Endothelial cell of umbilical vein (primary cell): ENCODE data around the gene PDE8B. TPM values are rescaled to one million over a fixed set of nuclear protein-coding genes. Genes with fewer than 3 reads are reported as not detected.

Experiments
- BruUV-seq: library from RNA; stranded (reverse); fragments of 400-500 nt; replicated peaks from 2 replicates; lab custom pipeline; 2021; lab: Mats Ljungman, UMichigan
- CTCF ChIA-PET: fragments of 300-600, 350-600 bp; sonication (Branson Sonifier 250); formaldehyde crosslinking; loops from one replicate; lab custom pipeline; 2021; ENCODE audit warnings: antibody characterized with exemption, inconsistent platforms; lab: Charles Lee
- POLR2A ChIA-PET: fragments of 300-600, 350-600 bp; sonication (Branson Sonifier 250); formaldehyde crosslinking; loops from one replicate; lab custom pipeline; 2021; ENCODE audit warnings: antibody characterized with exemption, inconsistent platforms; lab: Charles Lee
- DNase-seq: peaks from one replicate; pipeline ENCODE4 v3.0.0-alpha.2; 2011; ENCODE audit warnings: low read depth, low spot score
- FAIRE-seq: peaks from 2 replicates; lab custom pipeline; 2011; peaks lifted over from hg19 to GRCh38; lab: Jason Lieb, UNC
- H2AFZ ChIP-seq: 2 replicates; pipeline ENCODE4 v1.6.0; 2012; ENCODE audit warnings: low read depth, low read length, control low read depth, inconsistent platforms
- H3K27ac ChIP-seq: 2 replicates; pipeline ENCODE4 v1.5.1; 2011; ENCODE audit warnings: low read depth, mild to moderate bottlenecking, control low read depth, low read length, moderate library complexity; ENCODE audit not compliant: insufficient read depth
- H3K27me3 ChIP-seq, 2 experiments: 2 replicates each; pipeline versions ENCODE4 v1.6.0 to v1.6.1; 2011; ENCODE audit warnings: low read length in 2 of 2, mixed read lengths in 1 of 2; ENCODE audit not compliant: control insufficient read depth in 2 of 2, insufficient read depth in 2 of 2
- H3K36me3 ChIP-seq, 2 experiments: 2 replicates in 1 of 2; 3 replicates in 1 of 2; pipeline ENCODE4 v1.5.1; 2011; ENCODE audit warnings: low read length in 2 of 2, mild to moderate bottlenecking in 1 of 2, moderate library complexity in 1 of 2; ENCODE audit not compliant: control insufficient read depth in 2 of 2, insufficient read depth in 2 of 2; ENCODE audit errors: extremely low read depth in 1 of 2
- H3K4me1 ChIP-seq: 3 replicates; pipeline ENCODE4 v1.5.1; 2011; ENCODE audit warnings: mild to moderate bottlenecking, low read length; ENCODE audit not compliant: control insufficient read depth, insufficient read depth; ENCODE audit errors: extremely low read depth
- H3K4me2 ChIP-seq: 2 replicates; pipeline ENCODE4 v1.6.1; 2011; ENCODE audit warnings: low read length, control low read depth, mixed read lengths; ENCODE audit not compliant: insufficient read depth
- H3K4me3 ChIP-seq, 3 experiments: fragments of 200-600 bp in 1 of 3; sonication (generic), shearing (Covaris generic) in 1 of 3; replicated peaks in 1 of 3; 2 replicates each; pipeline ENCODE4 v1.5.1; 2011 to 2016; ENCODE audit warnings: control low read depth in 3 of 3, low read length in 3 of 3, mild to moderate bottlenecking in 2 of 3, inconsistent platforms in 1 of 3, low read depth in 1 of 3, moderate library complexity in 1 of 3; ENCODE audit not compliant: insufficient read depth in 1 of 3
- H3K79me2 ChIP-seq: 2 replicates; pipeline ENCODE4 v1.6.0; 2012; ENCODE audit warnings: low read length, inconsistent platforms; ENCODE audit not compliant: control insufficient read depth, insufficient read depth
- H3K9ac ChIP-seq: replicated peaks from 2 replicates; pipeline ENCODE3; 2011; ENCODE audit warnings: low read length, control low read depth; ENCODE audit not compliant: insufficient read depth; ENCODE audit errors: extremely low read depth
- H3K9me1 ChIP-seq: replicated peaks from 3 replicates; pipeline ENCODE4 v1.6.0; 2011; ENCODE audit warnings: mild to moderate bottlenecking, low read length; ENCODE audit not compliant: control insufficient read depth, insufficient read depth; ENCODE audit errors: extremely low read depth
- H3K9me3 ChIP-seq: replicated peaks from 2 replicates; pipeline ENCODE4 v1.5.1; 2012; ENCODE audit warnings: low read length, inconsistent platforms; ENCODE audit not compliant: control insufficient read depth, insufficient read depth
- H4K20me1 ChIP-seq: replicated peaks from 2 replicates; pipeline ENCODE3; 2011; ENCODE audit warnings: mild to moderate bottlenecking, low read length; ENCODE audit not compliant: control insufficient read depth, insufficient read depth; ENCODE audit errors: extremely low read depth
- CTCF ChIP-seq, 2 donors: IDR thresholded peaks; 1 replicate in 1 of 2; 2 replicates in 1 of 2; pipeline ENCODE4 v1.5.1; 2011; ENCODE audit warnings: low read length in 2 of 2, mild to moderate bottlenecking in 2 of 2, moderate library complexity in 2 of 2, control low read depth in 1 of 2, inconsistent platforms in 1 of 2, low read depth in 1 of 2; ENCODE audit not compliant: insufficient read depth in 1 of 2; ENCODE audit errors: extremely low read depth in 1 of 2
- EZH2 ChIP-seq: IDR thresholded peaks from 2 replicates; pipeline ENCODE4 v1.6.1; 2012; ENCODE audit warnings: borderline replicate concordance, low read depth, mild to moderate bottlenecking, moderate library complexity, low read length, inconsistent platforms; ENCODE audit not compliant: severe bottlenecking
- FOS ChIP-seq: IDR thresholded peaks from 2 replicates; pipeline ENCODE4 v1.6.1; 2011; ENCODE audit warnings: mild to moderate bottlenecking, low read length, moderate library complexity, borderline replicate concordance; ENCODE audit not compliant: insufficient read depth
- GATA2 ChIP-seq: IDR thresholded peaks from 2 replicates; pipeline ENCODE4 v1.7.0; 2011; ENCODE audit warnings: low read depth, mild to moderate bottlenecking, moderate library complexity, mixed read lengths, low read length; ENCODE audit not compliant: insufficient read length, insufficient read depth
- JUN ChIP-seq: IDR thresholded peaks from 2 replicates; pipeline ENCODE4 v1.6.1; 2011; ENCODE audit warnings: borderline replicate concordance, low read depth; ENCODE audit not compliant: insufficient read length, insufficient read depth
- MAX ChIP-seq: IDR thresholded peaks from 2 replicates; pipeline ENCODE4 v1.6.1; 2011; ENCODE audit not compliant: insufficient read depth, insufficient read length
- MYC ChIP-seq: IDR thresholded peaks from one replicate; pipeline ENCODE4 v1.6.1; 2011; ENCODE audit warnings: mild to moderate bottlenecking, low read depth, low read length
- POLR2AphosphoS5 ChIP-seq: IDR thresholded peaks from 2 replicates; pipeline ENCODE4 v1.6.1; 2012; ENCODE audit warnings: low read depth, mild to moderate bottlenecking, control low read depth, low read length, moderate library complexity; ENCODE audit not compliant: insufficient read depth
- dilution Hi-C: fragments of 300-500 bp; cut with MboI; formaldehyde crosslinking; loops from one replicate; pipeline ENCODE4 v1.15.0; 2019; ENCODE audit warnings: low sequenced_read_pairs; ENCODE audit not compliant: extremely low pct_ligation_motif_present
- intact Hi-C: fragments of 100-400 bp; cut with micrococcal nuclease; formaldehyde crosslinking; loops from one replicate; pipeline ENCODE4 v1.10.0; 2022
- polyA plus RNA-seq, 4 experiments: library from polyadenylated mRNA; depleted of rRNA in 3 of 4; stranded (reverse) in 3 of 4; unstranded in 1 of 4; fragments of >200 nt; gene quantifications; 2 replicates each; pipeline versions ENCODE4 v1.2.1 to v1.2.3, GENCODE V29; 2011 to 2012; ENCODE audit warnings: missing spikeins in 1 of 4
- total RNA-seq: library from RNA; stranded (reverse); gene quantifications from 2 replicates; pipeline ENCODE4 v1.2.3, GENCODE V29; 2021

The PDE8B gene
- total and polyA plus RNA-seq, 2 donors (not counting 3 experiments of a cell fraction or from before 2014, with no cell fraction given) = not detected

GRCh38 chr5:77366717-77367500 lies 156.4 kb downstream of the PDE8B start:
- Histone ChIP-seq H3K4me3 (no peak overlapping the region), H3K27me3 (no peaks in the 10 kb centered on the region), H3K9me1 (no peaks in the 10 kb centered on the region), H3K36me3 (no peaks in the 10 kb centered on the region), H3K27ac (no peak overlapping the region), H2AFZ (no peak overlapping the region), H3K9me3 (no peaks in the 10 kb centered on the region), H3K4me2 (no peak overlapping the region), H3K4me1 (no peaks in the 10 kb centered on the region), H4K20me1 (no peaks in the 10 kb centered on the region), H3K9ac (no peak overlapping the region), H3K79me2 (no peaks in the 10 kb centered on the region)
- dilution Hi-C loops = no loop called here
- FAIRE-seq (no peak), DNase-seq (no peak)
- CTCF ChIA-PET = interaction anchor here (1.7 kb wide), 1 partner anchor 32 kb away, joined by 6 read pairs; no protein-coding TSS in a partner anchor
- intact Hi-C loops = no loop called here
- POLR2A ChIA-PET = no interaction called here
- TF ChIP-seq CTCF (IDR thresholded peaks at IDR 0.05; ENCODE audit: extremely low read depth in 1 of 2, insufficient read depth in 1 of 2, low read depth in 1 of 2, low read length in 2 of 2) (no peak), FOS (no peak), JUN (no peak), POLR2AphosphoS5 (no peak), GATA2 (no peak), MYC (no peak), MAX (no peak), EZH2 (no peak)
- no TSS peak for BruUV-seq
